Aorta (tissue), 5 donors: ENCODE data around the gene MRPS6. TPM values are rescaled to one million over a fixed set of nuclear protein-coding genes. Genes with fewer than 3 reads are reported as not detected.

Experiments
- ATAC-seq: fragments of 200-7000 bp; cut with Tn5 transposase; one replicate; pipeline ENCODE4 v1.9.1; 2022; ENCODE audit warnings: moderate library complexity; ENCODE audit not compliant: low FRiP score
- DNase-seq, 2 donors: peaks; one replicate each; pipeline ENCODE4 v3.0.0-alpha.2; 2020
- H3K27ac ChIP-seq, 2 donors: one replicate each; pipeline ENCODE4 v1.5.1; 2013; ENCODE audit warnings: low read length in 2 of 2, mild to moderate bottlenecking in 2 of 2, moderate library complexity in 2 of 2, control low read depth in 1 of 2, inconsistent platforms in 1 of 2, low read depth in 1 of 2
- H3K27me3 ChIP-seq, 2 donors: one replicate each; pipeline ENCODE4 v1.6.1; 2013; ENCODE audit warnings: control low read depth in 1 of 2, low read length in 1 of 2, mild to moderate bottlenecking in 1 of 2, moderate library complexity in 1 of 2; ENCODE audit not compliant: insufficient read depth in 2 of 2, control insufficient read depth in 1 of 2
- H3K36me3 ChIP-seq, 2 donors: one replicate each; pipeline ENCODE4 v1.6.1; 2013; ENCODE audit warnings: control low read depth in 1 of 2, low read length in 1 of 2, mild to moderate bottlenecking in 1 of 2; ENCODE audit not compliant: insufficient read depth in 2 of 2, control insufficient read depth in 1 of 2
- H3K4me1 ChIP-seq, 2 donors: one replicate each; pipeline ENCODE4 v1.6.1; 2013; ENCODE audit warnings: low read length in 2 of 2, control low read depth in 1 of 2, mild to moderate bottlenecking in 1 of 2, moderate library complexity in 1 of 2; ENCODE audit not compliant: insufficient read depth in 2 of 2, control insufficient read depth in 1 of 2
- H3K4me3 ChIP-seq, 2 donors: one replicate each; pipeline ENCODE4 v1.5.1; 2013; ENCODE audit warnings: low read length in 2 of 2, control low read depth in 1 of 2, mild to moderate bottlenecking in 1 of 2
- H3K9me3 ChIP-seq: one replicate; pipeline ENCODE4 v1.6.1; 2013; ENCODE audit warnings: mild to moderate bottlenecking, low read length; ENCODE audit not compliant: control insufficient read depth
- WGBS, 2 donors: extraction: QIAGEN DNeasy Blood & Tissue Kit; methylation state at CpG; one replicate each; pipeline ENCODE4 v1.1.7; 2013; 5-methylcytosine and 5-hydroxymethylcytosine counted together
- intact Hi-C, 2 donors: fragments of 100-400 bp; cut with DNase I; formaldehyde crosslinking; loops; one replicate each; pipeline versions ENCODE4 v1.14.2 to v1.15.0; 2022
- polyA plus RNA-seq, 2 donors: library from polyadenylated mRNA; stranded (reverse); fragments of 200-250 nt; gene quantifications; one replicate each; pipeline ENCODE4 v1.2.3, GENCODE V29; 2013
- total RNA-seq, 2 donors: library from RNA; stranded (reverse); fragmentation: NEBNext Ultra II Directional; extraction: Animal tissue kit (Norgen Biotek cat#: 25700); gene quantifications; one replicate each; pipeline ENCODE4 v1.2.1, GENCODE V29; 2021
- donor health status: healthy with polysubstance abuse.
- donor health status: Bipolar disorder and iron deficiency.
- donor health status: DM: no; HTN: no; CAD: no.
- donor health status: DM: no; HTN: no; CAD: no.
- donor health status: DM: yes; HTN: yes; CAD: no.

The MRPS6 gene
- total and polyA plus RNA-seq, 4 donors = 78.4 to 137 (median 106) TPM

DNA sequence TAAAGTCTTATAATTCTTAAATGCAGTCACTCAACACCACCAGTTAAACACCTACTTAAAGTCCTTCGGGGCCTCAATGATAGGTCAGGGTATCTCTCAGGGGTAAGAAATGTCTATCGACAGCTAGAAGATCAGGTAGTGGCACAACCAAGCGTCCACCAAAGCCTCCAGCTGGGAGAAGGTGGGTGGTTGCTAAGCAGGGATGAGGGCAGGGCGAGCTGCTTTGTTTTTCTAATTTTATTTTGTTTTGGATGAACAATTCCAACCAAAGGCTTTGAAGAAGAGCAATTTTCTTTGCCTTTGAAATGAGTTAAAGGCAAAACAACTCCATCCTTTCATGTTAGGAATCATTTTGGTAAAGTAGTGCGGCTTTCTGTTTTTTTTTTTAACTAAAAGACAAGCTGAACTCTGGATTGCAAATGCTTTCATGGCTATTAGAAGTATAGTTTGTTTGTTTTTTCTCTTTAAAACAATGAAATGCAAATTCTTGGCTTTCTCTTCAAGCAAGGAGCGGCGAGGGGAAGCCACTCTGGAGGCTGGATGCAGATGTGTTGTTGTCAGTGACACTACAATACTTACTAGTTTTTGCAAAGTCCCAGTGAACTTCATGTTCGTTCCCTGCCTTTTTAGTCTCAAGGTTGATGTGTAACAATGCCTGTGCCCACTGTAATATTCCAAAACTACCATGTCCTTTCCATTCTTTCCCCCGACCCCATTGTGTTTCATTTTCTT lies 106.0 kb downstream of the MRPS6 start:
- no peak overlapping the region for H3K4me3 ChIP-seq
- H3K27me3 ChIP-seq = no peaks in the 10 kb centered on the region
- no peak for DNase-seq
- H3K27ac ChIP-seq = peak overlapping the region; percentile 57 to 92
- no peaks in the 10 kb centered on the region for H3K9me3 ChIP-seq
- WGBS, 2 donors = 57 to 58% methylated on average over 9 of the region's 9 CpGs
- H3K4me1 ChIP-seq = peaks cover 2 to 6% of the 10 kb centered on the region in 2 donors
- no peaks in the 10 kb centered on the region for H3K36me3 ChIP-seq
- ATAC-seq = no peak
- intact Hi-C loops = no loop called here

DNA sequence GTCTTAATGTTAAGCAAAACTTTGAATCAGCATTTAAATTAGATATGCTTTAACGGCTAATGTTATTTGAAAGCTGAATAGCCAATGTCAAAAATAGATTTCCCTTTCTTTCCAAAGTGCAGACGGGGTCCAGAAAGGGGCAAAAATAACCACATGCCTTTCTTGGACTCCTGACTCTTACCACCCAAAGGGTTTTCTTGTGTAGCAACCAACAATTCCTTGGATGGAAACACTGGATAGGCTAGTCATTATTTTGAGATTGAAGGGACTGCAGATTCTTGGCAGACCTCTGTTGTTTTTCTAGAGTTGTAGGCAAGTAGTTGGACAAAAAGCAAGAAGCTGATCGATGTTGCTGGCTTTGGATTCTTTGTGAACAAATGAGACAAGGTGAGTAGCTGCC lies 107.0 kb downstream of the MRPS6 start:
- Histone ChIP-seq H3K27ac (peak overlapping the region in 1 of 2 donors; percentile 45), H3K4me3 (peak overlapping the region; percentile 33 to 78), H3K4me1 (peaks cover 6% of the 10 kb centered on the region in 2 donors), H3K36me3 (no peaks in the 10 kb centered on the region), H3K9me3 (no peaks in the 10 kb centered on the region), H3K27me3 (no peaks in the 10 kb centered on the region)
- 2 to 3% methylated on average over 3 of the region's 3 CpGs for WGBS, 2 donors
- ATAC-seq (peak; percentile 38), DNase-seq (no peak)
- intact Hi-C loops = loop anchor here (5.0 kb wide), 2 partner anchors 48 to 53 kb away; no protein-coding TSS in a partner anchor

DNA sequence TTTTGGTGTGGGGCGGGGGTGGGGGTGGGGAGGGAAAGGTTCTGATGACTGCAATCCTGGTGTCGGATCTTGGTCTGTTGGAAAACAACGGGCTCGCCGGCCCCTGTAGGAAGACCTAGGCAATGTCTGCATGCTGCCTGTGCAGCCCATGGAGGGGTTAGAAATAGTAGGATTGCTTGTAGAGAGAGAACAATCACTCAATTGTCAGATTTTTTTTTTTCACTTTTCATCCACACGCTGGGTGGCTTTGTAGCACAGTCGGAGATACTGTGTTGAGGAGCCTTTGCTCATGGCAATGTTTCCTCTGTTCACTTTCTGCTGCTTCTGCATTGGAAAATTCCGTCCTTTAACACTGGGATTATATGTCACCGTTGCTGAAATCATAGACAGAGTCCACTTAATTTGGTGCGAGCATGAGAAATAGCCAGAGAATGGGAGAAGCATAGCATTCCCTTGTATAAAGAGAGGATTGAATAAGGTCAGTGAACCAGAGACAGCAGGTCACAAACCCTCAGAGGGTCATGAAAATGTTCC lies 107.5 kb downstream of the MRPS6 start:
- DNase-seq = no peak
- Histone ChIP-seq H3K36me3 (no peaks in the 10 kb centered on the region), H3K27ac (peak overlapping the region; percentile 45 to 65), H3K4me3 (peak overlapping the region; percentile 33 to 78), H3K9me3 (no peaks in the 10 kb centered on the region), H3K27me3 (no peaks in the 10 kb centered on the region), H3K4me1 (peaks cover 6% of the 10 kb centered on the region in 2 donors)
- ATAC-seq = peak; percentile 51
- WGBS, 2 donors = 3 to 6% methylated on average over 10 of the region's 10 CpGs
- intact Hi-C loops = loop anchor here (5.0 kb wide), 2 partner anchors 49 to 54 kb away; no protein-coding TSS in a partner anchor

DNA sequence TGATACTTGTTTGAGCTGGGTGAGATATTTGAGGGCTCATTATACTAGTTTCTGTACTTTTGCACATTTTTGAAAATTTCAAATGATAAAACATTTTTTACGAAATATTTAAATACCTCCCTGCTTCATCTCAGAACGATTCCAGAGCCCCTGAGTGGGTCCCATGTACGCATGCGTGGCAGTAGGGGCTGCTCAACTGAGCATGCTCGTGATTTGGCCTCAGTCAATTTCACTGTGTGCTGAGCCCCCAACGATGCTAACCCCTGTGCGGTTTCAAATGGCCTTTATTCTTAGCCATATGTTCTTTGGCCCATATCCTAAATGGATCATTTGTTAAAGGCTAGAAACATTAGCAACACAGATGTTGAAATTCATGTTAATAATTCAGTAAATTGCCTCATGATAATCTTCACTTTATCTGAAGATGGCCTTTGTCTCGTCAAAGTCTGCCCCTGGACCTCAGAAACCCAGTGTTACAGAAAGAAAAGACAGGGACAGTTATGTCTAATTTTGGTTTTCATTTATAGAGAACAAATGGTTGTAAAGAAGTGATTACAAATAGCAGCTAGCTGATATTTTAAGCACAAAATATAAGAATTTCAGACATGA lies 108.2 kb downstream of the MRPS6 start:
- H3K27me3 ChIP-seq = no peaks in the 10 kb centered on the region
- no peaks in the 10 kb centered on the region for H3K36me3 ChIP-seq
- H3K27ac ChIP-seq = peak overlapping the region in 1 of 2 donors; percentile 37
- WGBS, 2 donors = 63 to 65% methylated on average over 8 of the region's 8 CpGs
- H3K4me1 ChIP-seq = peaks cover 6 to 8% of the 10 kb centered on the region in 2 donors
- ATAC-seq (no peak), DNase-seq (no peak)
- intact Hi-C loops = loop anchor here (5.0 kb wide), 2 partner anchors 49 to 54 kb away; no protein-coding TSS in a partner anchor
- peak overlapping the region in 1 of 2 donors; percentile 78 for H3K4me3 ChIP-seq
- H3K9me3 ChIP-seq = no peaks in the 10 kb centered on the region

- ATAC-seq (no peak), DNase-seq (no peak)
- H3K4me1 ChIP-seq = peaks cover 6 to 9% of the 10 kb centered on the region in 2 donors
- 97% methylated on average over 3 of the region's 3 CpGs for WGBS, 2 donors
- peak overlapping the region in 1 of 2 donors; percentile 75 for H3K27ac ChIP-seq
- intact Hi-C loops = loop anchor here (5.0 kb wide), 2 partner anchors 50 to 55 kb away; no protein-coding TSS in a partner anchor
- H3K27me3 ChIP-seq = no peaks in the 10 kb centered on the region
- no peaks in the 10 kb centered on the region for H3K9me3 ChIP-seq
- no peaks in the 10 kb centered on the region for H3K36me3 ChIP-seq
- H3K4me3 ChIP-seq = no peak overlapping the region
Observed at GRCh38 chr21:34182436-34182835, 109.1 kb downstream of the MRPS6 start.

DNA sequence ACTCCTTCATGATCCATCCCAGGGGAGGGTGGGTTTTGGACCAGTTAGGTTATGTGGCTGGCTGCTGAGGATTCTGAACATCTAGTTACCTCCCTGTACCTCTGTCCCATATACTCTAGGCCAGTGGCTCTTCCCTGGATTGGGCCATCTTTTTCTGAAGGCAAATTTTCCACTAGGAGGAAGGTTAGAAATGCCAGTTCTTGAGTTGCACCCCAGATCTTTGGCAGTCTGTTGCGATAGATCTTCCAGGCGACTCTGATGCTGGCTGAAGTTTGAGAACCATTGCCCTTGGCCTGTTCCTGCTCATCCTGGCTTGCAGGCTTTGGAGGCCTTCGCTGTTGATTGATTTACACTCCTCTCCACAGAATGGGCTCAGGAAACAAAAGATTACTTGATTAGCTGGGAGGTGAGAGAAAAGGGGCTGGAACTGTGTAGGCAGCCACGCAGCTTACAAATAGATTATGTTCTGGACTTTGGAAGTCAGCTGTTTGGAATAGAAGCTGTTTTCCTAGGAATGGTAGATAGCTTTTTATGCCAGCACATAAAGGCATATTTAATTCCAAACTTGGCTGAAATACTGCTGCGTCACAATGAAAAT lies 110.1 kb downstream of the MRPS6 start:
- WGBS, 2 donors = 8 to 14% methylated on average over 5 of the region's 5 CpGs
- H3K4me1 ChIP-seq = peaks cover 6 to 9% of the 10 kb centered on the region in 2 donors
- peak overlapping the region; percentile 9 to 83 for H3K27ac ChIP-seq
- intact Hi-C loops = loop anchor here (5.0 kb wide), 2 partner anchors 51 to 56 kb away; no protein-coding TSS in a partner anchor
- H3K4me3 ChIP-seq = no peak overlapping the region
- H3K27me3 ChIP-seq = no peaks in the 10 kb centered on the region
- no peak for DNase-seq
- H3K36me3 ChIP-seq = no peaks in the 10 kb centered on the region
- no peaks in the 10 kb centered on the region for H3K9me3 ChIP-seq
- peak; percentile 59 for ATAC-seq

DNA sequence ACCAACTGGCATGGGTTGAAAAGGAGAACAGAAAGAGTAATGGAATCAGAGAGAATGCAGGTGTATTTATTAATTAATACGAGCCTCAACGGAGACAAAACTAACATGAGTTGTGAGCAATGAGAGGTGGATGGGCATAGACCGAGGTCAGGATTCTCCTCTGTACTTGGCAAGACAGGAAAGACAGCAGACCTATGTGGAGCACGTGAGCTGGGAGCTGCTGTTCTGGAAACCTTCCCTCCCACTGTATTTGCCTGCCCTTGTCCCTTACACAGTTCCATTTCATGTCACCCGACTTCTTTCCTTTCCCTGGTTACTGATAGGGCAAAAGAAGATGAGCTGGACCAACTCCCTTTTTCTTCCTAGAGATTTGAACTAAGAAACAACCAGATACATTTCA lies 110.9 kb downstream of the MRPS6 start:
- ATAC-seq = no peak
- no peak overlapping the region for H3K4me3 ChIP-seq
- peak overlapping the region; percentile 9 to 23 for H3K27ac ChIP-seq
- peaks cover 6 to 8% of the 10 kb centered on the region in 2 donors for H3K4me1 ChIP-seq
- H3K9me3 ChIP-seq = no peaks in the 10 kb centered on the region
- H3K27me3 ChIP-seq = no peaks in the 10 kb centered on the region
- 77% methylated on average over 5 of the region's 5 CpGs for WGBS, 2 donors
- intact Hi-C loops = loop anchor here (5.0 kb wide), 2 partner anchors 52 to 57 kb away; no protein-coding TSS in a partner anchor
- no peak for DNase-seq
- H3K36me3 ChIP-seq = no peaks in the 10 kb centered on the region

DNA sequence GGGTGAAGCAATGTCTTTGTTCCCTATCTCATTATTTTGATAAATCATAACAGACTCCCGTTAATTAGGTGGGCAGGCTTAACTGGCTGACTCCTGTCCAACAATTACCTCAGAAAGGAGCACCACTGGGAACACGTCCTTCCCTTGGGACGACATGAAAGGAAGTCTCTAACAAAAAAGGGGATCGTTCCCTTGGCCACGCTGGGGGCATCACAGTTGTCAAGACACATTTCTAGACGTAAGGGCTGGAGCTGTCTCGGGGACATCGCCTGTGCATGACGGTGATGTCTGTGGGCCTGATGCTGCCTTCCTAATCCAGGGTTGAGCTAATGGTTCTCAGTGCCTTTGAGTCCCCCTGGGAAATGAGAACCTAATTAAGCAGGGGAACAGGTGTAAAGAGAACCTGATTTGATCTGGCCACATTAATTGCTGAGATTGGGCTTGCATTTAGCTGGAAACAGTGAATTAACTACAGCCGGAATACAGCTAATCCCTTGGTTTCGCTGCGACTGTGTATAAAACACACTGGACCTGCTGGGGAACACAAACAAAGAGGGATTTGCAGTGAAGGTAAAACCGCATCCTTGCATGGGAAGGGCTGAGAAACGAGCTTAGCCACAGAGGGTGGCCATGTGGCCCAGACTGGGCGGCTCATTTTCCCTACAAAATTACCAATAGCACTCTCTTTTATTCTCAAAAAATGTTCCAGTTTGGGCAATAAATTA lies 111.8 kb downstream of the MRPS6 start:
- Histone ChIP-seq H3K36me3 (no peaks in the 10 kb centered on the region), H3K9me3 (no peaks in the 10 kb centered on the region), H3K4me3 (no peak overlapping the region), H3K4me1 (peaks cover 3 to 6% of the 10 kb centered on the region in 2 donors), H3K27me3 (no peaks in the 10 kb centered on the region), H3K27ac (peak overlapping the region; percentile 33 to 56)
- ATAC-seq (no peak), DNase-seq (no peak)
- intact Hi-C loops = no loop called here
- WGBS, 2 donors = 62 to 67% methylated on average over 15 of the region's 15 CpGs
